Mammary epithelial cell (primary cell): ENCODE measurements around the gene GPX4.

Experiments
- EZH2 ChIP-seq: IDR thresholded peaks from 2 replicates; pipeline ENCODE4 v1.6.1; 2012; ENCODE audit warnings: low read length, inconsistent platforms, borderline replicate concordance
- TF ChIP-seq, protein P1 (sequence below), 2 donors: IDR thresholded peaks in 1 of 2; conservative IDR thresholded peaks in 1 of 2; 2 replicates each; pipeline ENCODE4 v1.5.1; 2011 to 2012; ENCODE audit warnings: inconsistent platforms in 2 of 2, low read length in 2 of 2, mild to moderate bottlenecking in 2 of 2, control low read depth in 1 of 2, low read depth in 1 of 2; ENCODE audit not compliant: insufficient read depth in 1 of 2; ENCODE audit errors: extremely low read depth in 1 of 2

DNA sequence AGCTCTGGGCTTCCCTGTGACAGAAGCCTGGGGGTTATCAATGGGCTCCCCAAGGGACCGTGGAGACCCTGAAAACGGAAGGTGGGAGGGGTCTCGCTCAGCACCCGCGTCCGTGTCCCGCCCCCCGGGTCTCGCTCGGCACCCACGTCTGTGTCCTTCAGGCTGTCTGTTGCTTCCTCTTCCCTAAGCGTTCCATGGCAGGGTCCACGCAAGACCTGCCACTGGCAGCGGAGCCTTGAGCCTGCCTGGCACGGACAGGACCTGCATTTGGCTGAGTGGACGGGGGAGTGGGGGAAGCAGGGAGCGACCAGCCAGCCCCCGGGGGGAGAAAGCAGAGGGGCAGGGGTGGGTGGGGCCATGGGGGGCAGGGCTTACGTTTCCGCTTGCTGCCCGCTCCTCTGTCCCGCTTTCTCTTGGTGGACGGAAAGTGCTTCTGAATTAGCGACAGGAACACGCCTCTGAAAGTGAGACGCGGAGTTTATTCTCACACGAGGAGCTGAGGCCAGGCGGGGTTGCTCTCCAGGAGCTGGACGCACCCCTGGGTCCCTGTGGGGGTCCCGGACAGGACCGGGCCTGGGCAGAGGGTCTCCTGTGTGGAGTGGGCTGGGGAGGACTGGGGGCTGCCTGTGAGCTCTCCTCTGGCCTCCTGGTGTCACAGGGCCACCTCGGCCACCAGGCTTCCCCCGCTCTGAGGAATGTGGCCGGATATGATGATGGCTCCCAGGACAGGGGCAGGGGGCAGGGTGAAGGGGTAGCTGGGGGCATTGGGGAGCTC lies 12.0 kb downstream of the GPX4 start:
- TF ChIP-seq, protein P1, sequence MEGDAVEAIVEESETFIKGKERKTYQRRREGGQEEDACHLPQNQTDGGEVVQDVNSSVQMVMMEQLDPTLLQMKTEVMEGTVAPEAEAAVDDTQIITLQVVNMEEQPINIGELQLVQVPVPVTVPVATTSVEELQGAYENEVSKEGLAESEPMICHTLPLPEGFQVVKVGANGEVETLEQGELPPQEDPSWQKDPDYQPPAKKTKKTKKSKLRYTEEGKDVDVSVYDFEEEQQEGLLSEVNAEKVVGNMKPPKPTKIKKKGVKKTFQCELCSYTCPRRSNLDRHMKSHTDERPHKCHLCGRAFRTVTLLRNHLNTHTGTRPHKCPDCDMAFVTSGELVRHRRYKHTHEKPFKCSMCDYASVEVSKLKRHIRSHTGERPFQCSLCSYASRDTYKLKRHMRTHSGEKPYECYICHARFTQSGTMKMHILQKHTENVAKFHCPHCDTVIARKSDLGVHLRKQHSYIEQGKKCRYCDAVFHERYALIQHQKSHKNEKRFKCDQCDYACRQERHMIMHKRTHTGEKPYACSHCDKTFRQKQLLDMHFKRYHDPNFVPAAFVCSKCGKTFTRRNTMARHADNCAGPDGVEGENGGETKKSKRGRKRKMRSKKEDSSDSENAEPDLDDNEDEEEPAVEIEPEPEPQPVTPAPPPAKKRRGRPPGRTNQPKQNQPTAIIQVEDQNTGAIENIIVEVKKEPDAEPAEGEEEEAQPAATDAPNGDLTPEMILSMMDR (conservative IDR thresholded peaks at IDR 0.05 in 1 of 2, IDR thresholded peaks at IDR 0.05 in 1 of 2; ENCODE audit: extremely low read depth in 1 of 2, insufficient read depth in 1 of 2, low read depth in 1 of 2, low read length in 2 of 2): no peak
- TF ChIP-seq EZH2: no peak
